Nephron progenitor cell (in vitro differentiated cells): ENCODE data around the gene NECTIN2.

Experiments
- DNase-seq: peaks from one replicate; pipeline ENCODE4 v3.0.0; 2021
- H3K27ac Mint-ChIP-seq: 2 replicates; pipeline ENCODE4 v1.8.0; 2021; ENCODE audit warnings: mild to moderate bottlenecking, moderate library complexity, mixed read lengths
- H3K27me3 Mint-ChIP-seq: 2 replicates; pipeline ENCODE4 v1.8.0; 2021; ENCODE audit warnings: mild to moderate bottlenecking, low read depth, mixed read lengths; ENCODE audit not compliant: poor library complexity
- H3K36me3 Mint-ChIP-seq: 2 replicates; pipeline ENCODE4 v1.8.0; 2021; ENCODE audit warnings: low read depth, mixed read lengths
- H3K4me1 Mint-ChIP-seq: 2 replicates; pipeline ENCODE4 v1.8.0; 2021; ENCODE audit warnings: mixed read lengths
- H3K4me3 Mint-ChIP-seq: 2 replicates; pipeline ENCODE4 v1.8.0; 2021; ENCODE audit warnings: mild to moderate bottlenecking, moderate library complexity, mixed read lengths
- H3K9me3 Mint-ChIP-seq: 2 replicates; pipeline ENCODE4 v1.8.0; 2021; ENCODE audit warnings: mild to moderate bottlenecking, moderate library complexity, mixed read lengths
- TF ChIP-seq, protein P1 (sequence below): fragments of 200-600 bp; sonication (generic); IDR thresholded peaks from 2 replicates; pipeline ENCODE4 v1.5.0; 2021; ENCODE audit warnings: antibody characterized with exemption

NECTIN2 gene

DNA sequence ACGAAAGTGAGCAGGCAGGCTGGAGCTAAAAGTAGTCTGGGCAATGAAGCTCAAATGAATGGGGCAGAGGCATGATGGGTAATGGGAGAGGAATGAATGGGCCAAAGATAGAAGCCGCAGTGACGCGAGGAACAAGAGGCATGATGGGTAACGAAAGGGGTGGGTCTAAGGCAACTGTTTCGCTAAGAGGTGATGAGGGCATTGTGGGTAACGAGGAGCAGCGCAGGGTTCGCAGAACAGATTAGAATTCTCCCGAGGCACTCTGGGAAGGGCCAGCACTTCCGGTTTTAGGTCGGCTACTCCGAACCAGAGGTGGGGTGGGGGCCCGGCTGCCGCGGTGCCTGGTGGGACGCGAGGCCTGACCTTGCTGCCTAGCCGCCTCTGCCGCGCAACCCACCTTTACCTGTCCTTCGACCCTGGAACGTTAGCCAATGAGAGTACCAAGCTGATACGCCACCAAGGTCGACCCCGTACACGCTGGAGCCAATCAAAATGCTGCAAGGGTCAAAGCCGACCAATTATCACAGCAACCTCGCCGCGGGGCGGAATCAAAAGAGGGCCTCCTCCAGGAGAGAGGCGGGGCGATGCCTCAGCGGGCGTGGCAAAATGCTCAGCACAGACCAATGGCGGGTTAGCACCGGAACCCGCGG, 44.4 kb downstream of the NECTIN2 start:
- H3K27ac Mint-ChIP-seq: peak overlapping the region; percentile 98
- peaks cover 61% of the 10 kb centered on the region for H3K36me3 Mint-ChIP-seq
- no peaks in the 10 kb centered on the region for H3K9me3 Mint-ChIP-seq
- peaks cover 32% of the 10 kb centered on the region for H3K4me1 Mint-ChIP-seq
- TF ChIP-seq, protein P1, sequence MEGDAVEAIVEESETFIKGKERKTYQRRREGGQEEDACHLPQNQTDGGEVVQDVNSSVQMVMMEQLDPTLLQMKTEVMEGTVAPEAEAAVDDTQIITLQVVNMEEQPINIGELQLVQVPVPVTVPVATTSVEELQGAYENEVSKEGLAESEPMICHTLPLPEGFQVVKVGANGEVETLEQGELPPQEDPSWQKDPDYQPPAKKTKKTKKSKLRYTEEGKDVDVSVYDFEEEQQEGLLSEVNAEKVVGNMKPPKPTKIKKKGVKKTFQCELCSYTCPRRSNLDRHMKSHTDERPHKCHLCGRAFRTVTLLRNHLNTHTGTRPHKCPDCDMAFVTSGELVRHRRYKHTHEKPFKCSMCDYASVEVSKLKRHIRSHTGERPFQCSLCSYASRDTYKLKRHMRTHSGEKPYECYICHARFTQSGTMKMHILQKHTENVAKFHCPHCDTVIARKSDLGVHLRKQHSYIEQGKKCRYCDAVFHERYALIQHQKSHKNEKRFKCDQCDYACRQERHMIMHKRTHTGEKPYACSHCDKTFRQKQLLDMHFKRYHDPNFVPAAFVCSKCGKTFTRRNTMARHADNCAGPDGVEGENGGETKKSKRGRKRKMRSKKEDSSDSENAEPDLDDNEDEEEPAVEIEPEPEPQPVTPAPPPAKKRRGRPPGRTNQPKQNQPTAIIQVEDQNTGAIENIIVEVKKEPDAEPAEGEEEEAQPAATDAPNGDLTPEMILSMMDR: no peak
- no peak for DNase-seq
- H3K27me3 Mint-ChIP-seq: peaks cover 3% of the 10 kb centered on the region
- peak overlapping the region; percentile 84 for H3K4me3 Mint-ChIP-seq

DNA sequence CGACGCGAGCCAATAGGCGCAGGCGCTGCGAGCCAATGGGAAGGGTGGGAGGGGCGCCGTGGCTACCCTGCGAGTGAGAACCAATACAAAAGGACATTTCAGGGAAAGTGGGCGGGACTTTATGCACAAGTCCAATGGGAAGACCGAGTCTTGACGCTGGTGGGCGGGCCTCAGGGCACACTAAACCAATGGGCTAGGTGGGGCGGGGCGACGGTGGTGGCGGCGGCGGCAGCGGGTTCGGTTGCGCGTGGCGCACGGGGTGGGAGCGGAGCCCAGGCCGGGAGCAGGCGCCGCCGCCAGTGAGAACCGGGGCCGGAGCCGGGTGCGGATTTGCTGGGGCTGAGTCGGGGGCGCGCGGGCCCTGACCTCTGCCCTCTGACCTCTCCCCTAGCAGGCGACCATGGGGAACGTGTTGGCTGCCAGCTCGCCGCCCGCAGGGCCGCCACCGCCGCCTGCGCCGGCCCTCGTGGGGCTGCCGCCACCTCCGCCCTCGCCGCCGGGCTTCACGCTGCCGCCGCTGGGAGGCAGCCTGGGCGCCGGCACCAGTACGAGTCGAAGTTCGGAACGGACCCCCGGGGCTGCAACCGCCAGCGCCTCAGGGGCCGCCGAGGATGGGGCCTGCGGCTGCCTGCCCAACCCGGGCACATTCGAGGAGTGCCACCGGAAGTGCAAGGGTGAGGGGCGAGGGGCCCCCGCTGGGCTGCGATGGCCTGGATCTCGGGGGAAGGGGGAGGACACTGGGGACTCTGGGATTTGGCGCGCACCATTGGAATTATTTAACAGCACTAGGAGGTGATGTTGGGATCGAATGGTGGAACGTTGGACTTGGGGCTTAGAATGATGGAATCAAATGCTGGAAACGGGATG, 45.2 kb downstream of the NECTIN2 start, which contains the start of gene TOMM40:
Gene TOMM40 (plus strand): TSS at position 239 of the 867 bp plus-strand sequence. CDS start 162 bp downstream, at position 401.
- Mint-ChIP-seq H3K4me3 (peak within 1 kb of the TSS; percentile 95), H3K36me3 (peaks cover 61% of the 10 kb centered on the region), H3K27me3 (peaks cover 3% of the 10 kb centered on the region), H3K27ac (peak within 1 kb of the TSS; percentile 99), H3K9me3 (no peaks in the 10 kb centered on the region), H3K4me1 (peaks cover 32% of the 10 kb centered on the region)
- DNase-seq: peak; percentile 100
- TF ChIP-seq, protein P1: no peak

DNA sequence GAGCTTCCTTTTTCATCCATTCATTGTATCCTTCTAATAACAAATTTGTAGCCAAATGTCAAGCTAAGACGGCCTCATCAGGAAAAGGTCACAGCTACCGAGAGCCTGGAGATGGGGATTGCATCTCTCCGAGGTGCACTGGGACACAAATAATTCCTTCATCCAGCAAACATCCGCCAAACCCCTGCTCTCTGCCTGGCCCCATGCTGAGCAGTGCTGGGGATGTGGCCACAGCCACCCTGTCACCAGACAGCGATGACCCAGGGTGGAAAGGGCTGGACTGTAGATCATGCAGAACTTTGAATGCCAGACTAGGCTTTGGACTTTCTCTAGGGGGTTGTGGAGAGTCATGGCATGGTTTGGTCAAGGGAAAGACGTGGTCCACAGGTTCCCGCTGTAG, 46.8 kb downstream of the NECTIN2 start:
- Mint-ChIP-seq H3K27ac (peak overlapping the region; percentile 64), H3K9me3 (no peaks in the 10 kb centered on the region), H3K36me3 (peaks cover 60% of the 10 kb centered on the region), H3K4me3 (peak overlapping the region; percentile 95), H3K27me3 (peaks cover 3% of the 10 kb centered on the region), H3K4me1 (peaks cover 32% of the 10 kb centered on the region)
- no peak for DNase-seq
- TF ChIP-seq, protein P1: no peak

DNA sequence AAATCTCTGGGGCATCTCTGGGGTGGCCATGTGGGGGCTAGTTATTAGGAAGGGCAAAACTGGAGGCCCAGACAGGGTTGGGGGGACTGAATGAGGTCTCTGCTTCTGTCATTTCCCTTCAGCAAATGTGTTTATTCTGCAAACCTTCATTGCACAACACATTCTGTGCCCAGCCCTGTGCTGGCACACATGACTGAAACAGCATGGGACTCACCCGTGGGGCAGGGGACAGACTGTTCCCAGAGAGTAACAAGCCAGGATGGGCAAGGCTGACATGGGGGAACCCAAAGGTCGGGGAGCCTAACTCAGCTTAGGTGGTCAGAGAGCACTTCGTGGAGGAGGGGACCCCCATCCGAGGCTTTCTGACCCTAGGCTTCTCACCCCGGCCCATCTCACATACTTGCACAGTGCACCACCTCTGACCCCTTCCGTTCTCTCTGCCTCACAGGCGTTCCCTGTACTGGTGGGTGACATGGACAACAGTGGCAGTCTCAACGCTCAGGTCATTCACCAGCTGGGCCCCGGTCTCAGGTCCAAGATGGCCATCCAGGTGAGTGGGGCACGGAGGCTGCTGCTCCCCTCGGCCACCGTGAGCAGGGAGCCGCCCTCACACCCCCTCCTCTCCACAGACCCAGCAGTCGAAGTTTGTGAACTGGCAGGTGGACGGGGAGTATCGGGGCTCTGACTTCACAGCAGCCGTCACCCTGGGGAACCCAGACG, 47.4 kb downstream of the NECTIN2 start:
- DNase-seq: no peak
- no peaks in the 10 kb centered on the region for H3K9me3 Mint-ChIP-seq
- peak overlapping the region; percentile 95 for H3K4me3 Mint-ChIP-seq
- no peak overlapping the region for H3K27ac Mint-ChIP-seq
- TF ChIP-seq, protein P1: no peak
- peaks cover 59% of the 10 kb centered on the region for H3K36me3 Mint-ChIP-seq
- peaks cover 3% of the 10 kb centered on the region for H3K27me3 Mint-ChIP-seq
- peaks cover 32% of the 10 kb centered on the region for H3K4me1 Mint-ChIP-seq

DNA sequence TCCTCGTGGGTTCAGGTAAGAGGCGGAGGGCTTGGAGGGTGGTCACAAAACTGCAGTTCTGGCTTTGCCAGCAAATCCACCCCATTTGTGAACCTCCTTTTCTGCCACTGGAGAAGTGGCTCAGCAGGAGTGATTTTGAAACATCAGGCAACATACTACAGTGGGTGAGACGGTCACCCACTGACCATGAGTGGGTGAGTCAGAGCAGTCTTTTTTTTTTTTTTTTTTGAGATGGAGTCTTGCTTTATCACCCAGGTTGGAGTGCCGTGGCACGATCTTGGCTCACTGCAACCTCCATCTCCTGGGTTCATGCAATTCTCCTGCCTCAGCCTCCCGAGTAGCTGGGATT, 47.9 kb downstream of the NECTIN2 start:
- Mint-ChIP-seq H3K4me3 (no peak overlapping the region), H3K9me3 (no peaks in the 10 kb centered on the region), H3K27me3 (peaks cover 3% of the 10 kb centered on the region), H3K4me1 (peaks cover 29% of the 10 kb centered on the region), H3K27ac (no peak overlapping the region), H3K36me3 (peaks cover 57% of the 10 kb centered on the region)
- TF ChIP-seq, protein P1: no peak
- no peak for DNase-seq
